Sigmoid colon (tissue), 7 donors: ENCODE measurements around the gene KLF15. TPM values are rescaled to one million over a fixed set of nuclear protein-coding genes. Genes with fewer than 3 reads are reported as not detected.
A peak's percentile ranks its signal among the peaks of the same experiment; 100 is the strongest.

Experiments used
- DNase-seq: peaks from one replicate; pipeline ENCODE4 v3.0.0-alpha.2; 2019
- H3K27ac ChIP-seq, 4 donors: fragments of 200-600 bp; sonication (generic); one replicate each; pipeline ENCODE4 v1.5.1; 2016 to 2019; ENCODE audit warnings: mild to moderate bottlenecking in 1 of 4
- H3K27me3 ChIP-seq, 3 donors: fragments of 200-600 bp; sonication (generic); one replicate each; pipeline ENCODE4 v1.5.1; 2019; ENCODE audit warnings: mild to moderate bottlenecking in 1 of 3
- H3K36me3 ChIP-seq, 4 donors: fragments of 200-600 bp; sonication (generic); one replicate each; pipeline ENCODE4 v1.5.1; 2016 to 2019
- H3K4me1 ChIP-seq, 4 donors: fragments of 200-600 bp; sonication (generic); one replicate each; pipeline ENCODE4 v1.5.1; 2017 to 2019
- H3K4me3 ChIP-seq, 4 donors: fragments of 200-600 bp; sonication (generic); one replicate each; pipeline ENCODE4 v1.5.1; 2017 to 2019; ENCODE audit warnings: mild to moderate bottlenecking in 2 of 4, moderate library complexity in 1 of 4
- H3K9me3 ChIP-seq, 4 donors: fragments of 200-600 bp in 3 of 4; sonication (generic) in 3 of 4; one replicate each; pipeline versions ENCODE4 v1.5.1 to v1.6.1; 2013 to 2019
- EP300 ChIP-seq, 4 donors: sonication (generic); formaldehyde crosslinking; IDR thresholded peaks; one replicate each; pipeline ENCODE4 v1.6.1; 2017; ENCODE audit warnings: antibody characterized with exemption in 4 of 4
- POLR2A ChIP-seq, 2 donors: fragments of 450-650 bp; IDR thresholded peaks; one replicate each; pipeline ENCODE4 v1.6.1; 2016; ENCODE audit warnings: antibody characterized with exemption in 2 of 2, mild to moderate bottlenecking in 2 of 2, moderate library complexity in 2 of 2
- POLR2AphosphoS5 ChIP-seq, 4 donors: sonication (generic); formaldehyde crosslinking; IDR thresholded peaks; one replicate each; pipeline ENCODE4 v1.6.1; 2017; ENCODE audit warnings: antibody characterized with exemption in 4 of 4
- WGBS, 2 donors: extraction: QIAGEN DNeasy Blood & Tissue Kit; methylation state at CpG; one replicate each; pipeline ENCODE4 v1.1.7; 2013; 5-methylcytosine and 5-hydroxymethylcytosine counted together
- intact Hi-C: fragments of 100-400 bp; cut with DNase I; formaldehyde crosslinking; loops from one replicate; pipeline ENCODE4 v1.15.1; 2023
- polyA plus RNA-seq, 3 donors: library from polyadenylated mRNA; stranded (reverse); fragments of 200-250 nt; gene quantifications; one replicate each; pipeline ENCODE4 v1.2.3, GENCODE V29; 2013
- total RNA-seq, 4 donors: library from RNA; depleted of rRNA; stranded (reverse); fragments of >200 nt; gene quantifications; one replicate each; pipeline ENCODE4 v1.1.0, GENCODE V29; 2016
- TF ChIP-seq, protein P1 (sequence below), 4 experiments: fragments of 450-650 bp in 3 of 4; fragments of 200-600 bp in 1 of 4; IDR thresholded peaks; one replicate each; pipeline ENCODE4 v1.5.1; 2016 to 2019; ENCODE audit warnings: antibody characterized with exemption in 4 of 4, mild to moderate bottlenecking in 3 of 4, moderate library complexity in 2 of 4
- donor health status: healthy with polysubstance abuse.
- donor health status: Bipolar disorder and iron deficiency.
- donor health status: healthy.

Gene KLF15
- total and polyA plus RNA-seq, 7 donors = 0.69 to 50.2 (median 21.9) TPM

- DNase-seq = peak; percentile 66
- H3K36me3 ChIP-seq = peaks cover 7 to 77% (median 28%) of the 10 kb centered on the region in 4 donors
Measured at GRCh38 chr3:126349071-126349470, 8.1 kb downstream of the KLF15 start.

DNA sequence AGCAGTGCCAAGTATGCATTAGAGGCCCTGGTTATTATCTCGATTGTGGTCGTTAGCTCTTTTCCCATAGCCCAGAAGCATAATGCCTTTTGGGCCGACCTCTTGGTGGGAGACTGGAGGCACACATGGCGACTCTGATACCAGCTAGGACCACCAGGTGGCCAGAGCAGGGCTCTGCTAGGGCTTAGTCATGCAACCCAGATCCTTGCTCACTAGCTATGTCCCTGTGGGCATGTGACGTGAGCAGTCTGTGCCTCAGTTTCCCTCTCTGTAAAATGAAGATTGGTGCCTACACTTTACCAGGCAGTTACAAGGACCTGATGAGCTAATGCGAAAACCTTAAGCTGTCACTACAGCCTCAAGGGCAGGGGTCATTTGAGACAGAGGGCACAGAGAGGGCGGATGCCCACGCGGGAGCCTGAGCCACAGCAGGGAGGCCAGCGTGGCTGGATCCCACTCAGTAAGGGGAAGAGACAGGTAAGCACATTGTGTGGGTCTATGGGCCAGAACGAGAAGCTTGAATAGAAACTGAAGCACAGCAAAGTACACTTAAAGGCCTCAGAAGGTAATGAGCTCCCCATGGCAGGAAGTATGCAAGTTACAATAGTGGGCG is 8.8 kb downstream of the KLF15 start:
- peaks cover 7 to 84% (median 28%) of the 10 kb centered on the region in 4 donors for H3K36me3 ChIP-seq
- H3K9me3 ChIP-seq = no peaks in the 10 kb centered on the region
- no peak for TF ChIP-seq POLR2A (IDR thresholded peaks at IDR 0.05)
- TF ChIP-seq, protein P1, sequence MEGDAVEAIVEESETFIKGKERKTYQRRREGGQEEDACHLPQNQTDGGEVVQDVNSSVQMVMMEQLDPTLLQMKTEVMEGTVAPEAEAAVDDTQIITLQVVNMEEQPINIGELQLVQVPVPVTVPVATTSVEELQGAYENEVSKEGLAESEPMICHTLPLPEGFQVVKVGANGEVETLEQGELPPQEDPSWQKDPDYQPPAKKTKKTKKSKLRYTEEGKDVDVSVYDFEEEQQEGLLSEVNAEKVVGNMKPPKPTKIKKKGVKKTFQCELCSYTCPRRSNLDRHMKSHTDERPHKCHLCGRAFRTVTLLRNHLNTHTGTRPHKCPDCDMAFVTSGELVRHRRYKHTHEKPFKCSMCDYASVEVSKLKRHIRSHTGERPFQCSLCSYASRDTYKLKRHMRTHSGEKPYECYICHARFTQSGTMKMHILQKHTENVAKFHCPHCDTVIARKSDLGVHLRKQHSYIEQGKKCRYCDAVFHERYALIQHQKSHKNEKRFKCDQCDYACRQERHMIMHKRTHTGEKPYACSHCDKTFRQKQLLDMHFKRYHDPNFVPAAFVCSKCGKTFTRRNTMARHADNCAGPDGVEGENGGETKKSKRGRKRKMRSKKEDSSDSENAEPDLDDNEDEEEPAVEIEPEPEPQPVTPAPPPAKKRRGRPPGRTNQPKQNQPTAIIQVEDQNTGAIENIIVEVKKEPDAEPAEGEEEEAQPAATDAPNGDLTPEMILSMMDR (IDR thresholded peaks at IDR 0.05) = peak in 2 of 4 experiments; percentile 6 to 34
- peaks cover 0 to 14% (median 6%) of the 10 kb centered on the region in 4 donors for H3K4me1 ChIP-seq
- no peak for DNase-seq
- no peak overlapping the region for H3K4me3 ChIP-seq
- peak overlapping the region; percentile 43 to 66 (median 54) for H3K27ac ChIP-seq
- WGBS, 2 donors = 92% methylated on average over 12 of the region's 12 CpGs
- H3K27me3 ChIP-seq = no peaks in the 10 kb centered on the region
- intact Hi-C loops = no loop called here

More at GRCh38 chr3:126349071-126349470, 8.1 kb downstream of the KLF15 start:
- TF ChIP-seq, protein P1 (IDR thresholded peaks at IDR 0.05) = no peak
- Histone ChIP-seq H3K27me3 (no peaks in the 10 kb centered on the region), H3K4me3 (no peak overlapping the region), H3K4me1 (peaks cover 0 to 16% (median 8%) of the 10 kb centered on the region in 4 donors), H3K9me3 (no peaks in the 10 kb centered on the region), H3K27ac (peak overlapping the region; percentile 43 to 66 (median 54))
- 89 to 91% methylated on average over 6 of the region's 6 CpGs for WGBS, 2 donors
- intact Hi-C loops = no loop called here

- peaks cover 7 to 81% (median 27%) of the 10 kb centered on the region in 4 donors for H3K36me3 ChIP-seq
Measured at GRCh38 chr3:126347543-126348161, 9.6 kb downstream of the KLF15 start.

DNA sequence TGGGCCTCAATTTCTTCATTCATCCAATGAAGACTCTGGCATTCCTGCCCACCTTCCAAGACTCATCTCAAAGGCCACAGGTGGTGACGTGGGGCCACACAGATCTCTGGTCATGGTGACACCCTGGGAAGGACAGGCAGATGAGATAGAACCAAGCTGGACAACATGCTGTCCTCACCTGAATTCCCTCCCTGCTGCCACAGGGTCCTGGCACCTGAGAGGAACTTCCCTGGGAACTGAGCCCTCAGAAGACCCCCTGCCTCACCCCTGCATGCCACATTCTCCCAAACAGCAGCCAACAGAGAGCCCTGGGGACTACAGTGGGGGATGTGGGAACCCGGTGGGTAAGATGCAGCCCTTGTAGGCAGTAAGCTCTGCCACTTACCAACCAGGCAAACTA is 10.7 kb downstream of the KLF15 start:
- no peak overlapping the region for H3K4me3 ChIP-seq
- no peaks in the 10 kb centered on the region for H3K9me3 ChIP-seq
- intact Hi-C loops = no loop called here
- no peaks in the 10 kb centered on the region for H3K27me3 ChIP-seq
- H3K4me1 ChIP-seq = peaks cover 0 to 15% (median 8%) of the 10 kb centered on the region in 4 donors
- peak overlapping the region in 2 of 4 donors; percentile 7 to 42 for H3K27ac ChIP-seq
- 82 to 83% methylated on average over 2 of the region's 2 CpGs for WGBS, 2 donors
- no peak for DNase-seq
- TF ChIP-seq, protein P1 (IDR thresholded peaks at IDR 0.05) = no peak
- TF ChIP-seq EP300 (IDR thresholded peaks at IDR 0.05) = no peak
- no peak for TF ChIP-seq POLR2A (IDR thresholded peaks at IDR 0.05)
- TF ChIP-seq POLR2AphosphoS5 (IDR thresholded peaks at IDR 0.05) = no peak
- H3K36me3 ChIP-seq = peaks cover 0 to 70% (median 15%) of the 10 kb centered on the region in 4 donors

More at GRCh38 chr3:126347543-126348161, 9.6 kb downstream of the KLF15 start:
- no peak overlapping the region for H3K4me3 ChIP-seq
- peak overlapping the region; percentile 43 to 66 (median 54) for H3K27ac ChIP-seq
- peaks cover 0 to 15% (median 8%) of the 10 kb centered on the region in 4 donors for H3K4me1 ChIP-seq
- intact Hi-C loops = no loop called here
- H3K9me3 ChIP-seq = no peaks in the 10 kb centered on the region
- no peaks in the 10 kb centered on the region for H3K27me3 ChIP-seq
- DNase-seq = peak; percentile 66
- 82 to 84% methylated on average over 8 of the region's 8 CpGs for WGBS, 2 donors
- TF ChIP-seq POLR2A (IDR thresholded peaks at IDR 0.05) (no peak), POLR2AphosphoS5 (IDR thresholded peaks at IDR 0.05) (peak; percentile 47 to 72 (median 60)), EP300 (IDR thresholded peaks at IDR 0.05) (peak in 2 of 4 donors; percentile 49 to 77)
- TF ChIP-seq, protein P1 (IDR thresholded peaks at IDR 0.05) = no peak
